ENCODE measurements around the gene TMEM207. TPM values are rescaled to one million over a fixed set of nuclear protein-coding genes. Genes with fewer than 3 reads are reported as not detected.

Gene TMEM207
- total RNA-seq, 1 experiment from 2014 or later: not detected

GRCh38 chr3:190495796-190496195 is 46.1 kb upstream of the TMEM207 start:
- Histone ChIP-seq H2BK12ac (ENCODE audit: insufficient read length, low read depth, low read length) (no peak overlapping the region), H2AFZ (ENCODE audit: low read length) (no peak overlapping the region), H3K9me3 (ENCODE audit: control insufficient read depth, low read depth, low read length) (no peaks in the 10 kb centered on the region), H4K91ac (ENCODE audit: insufficient read length, low read depth, low read length) (no peak overlapping the region), H4K20me1 (ENCODE audit: control insufficient read depth, insufficient read depth, insufficient read length) (no peaks in the 10 kb centered on the region), H3K23me2 (ENCODE audit: insufficient read length, low read depth, low read length, poor library complexity, severe bottlenecking) (no peaks in the 10 kb centered on the region), H2BK5ac (ENCODE audit: insufficient read length, low read length) (no peak overlapping the region), H2AK5ac (ENCODE audit: insufficient read length, low read length) (no peak overlapping the region), H3K79me1 (ENCODE audit: insufficient read depth, low read depth, low read length, poor library complexity, severe bottlenecking) (no peaks in the 10 kb centered on the region), H3K18ac (ENCODE audit: insufficient read length, low read depth, low read length) (no peak overlapping the region), H2BK20ac (ENCODE audit: low read depth, low read length, poor library complexity, severe bottlenecking) (no peak overlapping the region), H3K56ac (ENCODE audit: insufficient read length, low read depth, low read length) (no peak overlapping the region), H3K79me2 (ENCODE audit: insufficient read depth, low read length) (no peaks in the 10 kb centered on the region), H4K8ac (replicated peaks; ENCODE audit: insufficient read length, low read depth, low read length) (no peak overlapping the region), H3K4me2 (ENCODE audit: insufficient read depth, insufficient read length, low read length) (no peak overlapping the region), H3K4ac (ENCODE audit: low read depth, low read length) (no peak overlapping the region), H3K27ac (ENCODE audit: insufficient read length, low read depth, low read length) (no peak overlapping the region), H3K9ac (ENCODE audit: extremely low read depth, insufficient read length, low read length) (no peak overlapping the region), H3K23ac (ENCODE audit: insufficient read length, low read depth, low read length) (no peak overlapping the region), H3K27me3 (ENCODE audit: insufficient read depth, low read length) (no peaks in the 10 kb centered on the region), H2BK120ac (ENCODE audit: low read depth, low read length, poor library complexity, severe bottlenecking) (no peak overlapping the region), H3T11ph (ENCODE audit: low read length) (no peak overlapping the region), H4K5ac (ENCODE audit: insufficient read length, low read depth, low read length) (no peak overlapping the region), H3K14ac (ENCODE audit: insufficient read depth, low read length) (no peak overlapping the region), H3K4me1 (ENCODE audit: insufficient read depth, low read length) (peaks cover 3% of the 10 kb centered on the region; the same call in 1 of the 2 replicates), H2BK15ac (ENCODE audit: low read depth, low read length) (no peak overlapping the region)
- Mint-ChIP-seq H3K4me3 (no peak overlapping the region), H3K36me3 (ENCODE audit: insufficient read depth in 1 of 3, low read depth in 3 of 3) (no peaks in the 10 kb centered on the region), H3K27ac (no peak overlapping the region), H3K9me3 (no peaks in the 10 kb centered on the region), H3K27me3 (ENCODE audit: low read depth) (no peaks in the 10 kb centered on the region), H3K4me1 (peaks cover 14 to 15% of the 10 kb centered on the region in 2 experiments)
- no peak for TF ChIP-seq CTCF (conservative IDR thresholded peaks at IDR 0.05)
- no peak for DNase-seq
- no CpG with 5 or more reads among the region's 5 CpGs for WGBS (ENCODE audit: extremely low coverage, insufficient read length, low lambda C conversion rate)
